Activated CD4-positive, CD25-positive, alpha-beta regulatory T cell treated with anti-CD3 and anti-CD28 coated beads, Interleukin-2, amount 50 U/mL, for 24 hours (primary cell): ENCODE measurements around the gene MAN1A1.

Experiments
- ATAC-seq, 2 donors: fragments of 150-1000 bp; cut with Tn5 transposase; one replicate each; pipeline ENCODE4 v1.10.0; 2021; ENCODE audit warnings: mild to moderate bottlenecking in 1 of 2, moderate library complexity in 1 of 2

MAN1A1 gene

GRCh38 chr6:119267126-119267905 lies 82.2 kb downstream of the MAN1A1 start:
- no peak for ATAC-seq

- no peak for ATAC-seq
Measured at GRCh38 chr6:119264854-119265397, 84.6 kb downstream of the MAN1A1 start.

- ATAC-seq, result no peak
Measured at GRCh38 chr6:119262612-119263011, 86.9 kb downstream of the MAN1A1 start.

GRCh38 chr6:119261944-119262284 lies 87.6 kb downstream of the MAN1A1 start:
- ATAC-seq, result no peak

GRCh38 chr6:119259027-119259426 lies 90.5 kb downstream of the MAN1A1 start:
- ATAC-seq, result no peak

- no peak for ATAC-seq
Measured at GRCh38 chr6:119257726-119258125, 91.8 kb downstream of the MAN1A1 start.

GRCh38 chr6:119256978-119257462 lies 92.5 kb downstream of the MAN1A1 start:
- ATAC-seq, result no peak

- ATAC-seq, result no peak
Measured at GRCh38 chr6:119256392-119256791, 93.2 kb downstream of the MAN1A1 start.

- no peak for ATAC-seq
Measured at GRCh38 chr6:119255492-119255891, 94.1 kb downstream of the MAN1A1 start.

- no peak for ATAC-seq
Measured at GRCh38 chr6:119250036-119250435, 99.5 kb downstream of the MAN1A1 start.

- no peak for ATAC-seq
Measured at GRCh38 chr6:119249319-119249718, 100.2 kb downstream of the MAN1A1 start.

GRCh38 chr6:119247504-119247903 lies 102.1 kb downstream of the MAN1A1 start:
- no peak for ATAC-seq

- ATAC-seq, result no peak
Measured at GRCh38 chr6:119243657-119244056, 105.9 kb downstream of the MAN1A1 start.

- ATAC-seq, result no peak
Measured at GRCh38 chr6:119243037-119243436, 106.5 kb downstream of the MAN1A1 start.

- no peak for ATAC-seq
Measured at GRCh38 chr6:119241540-119242309, 107.8 kb downstream of the MAN1A1 start.

- no peak for ATAC-seq
Measured at GRCh38 chr6:119241111-119241465, 108.5 kb downstream of the MAN1A1 start.

- no peak for ATAC-seq
Measured at GRCh38 chr6:119240257-119241110, 109.1 kb downstream of the MAN1A1 start.

GRCh38 chr6:119237177-119237715 lies 112.3 kb downstream of the MAN1A1 start:
- ATAC-seq, result no peak

GRCh38 chr6:119234941-119235340 lies 114.6 kb downstream of the MAN1A1 start:
- no peak for ATAC-seq

- peak; percentile 17 to 63 for ATAC-seq
Measured at GRCh38 chr6:119234457-119234856, 115.1 kb downstream of the MAN1A1 start.

- ATAC-seq, result no peak
Measured at GRCh38 chr6:119233312-119233984, 116.1 kb downstream of the MAN1A1 start.

GRCh38 chr6:119231394-119231793 lies 118.2 kb downstream of the MAN1A1 start:
- ATAC-seq, result no peak
